ENCODE data around the gene TCF12.

TCF12 gene

DNA sequence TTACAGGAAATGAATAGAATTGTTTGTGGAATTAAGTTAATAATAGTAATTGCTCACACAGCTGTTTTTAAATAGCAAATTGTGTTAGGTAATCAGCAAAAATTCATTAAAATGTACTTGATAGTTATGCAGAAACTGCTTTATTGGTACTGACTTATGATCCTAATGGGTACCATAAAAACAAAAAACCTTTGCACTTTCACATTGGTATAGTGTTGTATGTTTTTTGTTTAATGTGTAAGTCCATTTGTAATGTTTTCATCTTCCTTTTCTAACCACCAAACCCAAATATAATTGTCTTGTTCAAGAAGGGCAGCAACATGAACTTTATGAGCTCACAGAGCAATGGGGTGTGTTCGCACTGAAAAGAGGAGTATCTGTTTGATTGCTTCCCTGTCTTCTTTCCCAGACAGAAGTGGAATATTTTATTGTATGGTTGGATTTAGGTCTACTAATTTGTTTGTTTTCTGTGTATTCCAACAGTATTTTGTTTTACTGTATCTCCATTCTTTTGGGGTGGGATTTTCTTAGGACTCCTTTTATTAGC, 135.8 kb downstream of the TCF12 start:
- DNase-seq: no peak

DNA sequence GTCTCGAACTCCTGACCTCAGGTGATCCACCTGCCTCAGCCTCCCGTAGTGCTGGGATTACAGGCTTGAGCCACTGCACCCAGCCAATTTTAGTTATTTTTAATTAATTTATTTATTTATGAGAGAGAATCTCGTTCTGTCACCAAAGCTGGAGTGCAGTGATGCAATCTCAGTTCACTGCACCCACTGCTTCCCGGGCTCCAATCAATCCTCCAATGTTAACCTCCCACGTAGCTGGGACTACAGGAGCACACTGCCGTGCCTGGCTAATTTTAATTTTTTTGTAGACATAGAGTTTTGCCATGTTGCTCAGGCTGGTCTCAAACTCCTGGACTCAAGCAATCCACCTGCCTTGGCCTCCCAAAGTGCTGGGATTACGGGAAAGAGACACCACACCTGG, 137.9 kb downstream of the TCF12 start:
- DNase-seq: no peak

DNA sequence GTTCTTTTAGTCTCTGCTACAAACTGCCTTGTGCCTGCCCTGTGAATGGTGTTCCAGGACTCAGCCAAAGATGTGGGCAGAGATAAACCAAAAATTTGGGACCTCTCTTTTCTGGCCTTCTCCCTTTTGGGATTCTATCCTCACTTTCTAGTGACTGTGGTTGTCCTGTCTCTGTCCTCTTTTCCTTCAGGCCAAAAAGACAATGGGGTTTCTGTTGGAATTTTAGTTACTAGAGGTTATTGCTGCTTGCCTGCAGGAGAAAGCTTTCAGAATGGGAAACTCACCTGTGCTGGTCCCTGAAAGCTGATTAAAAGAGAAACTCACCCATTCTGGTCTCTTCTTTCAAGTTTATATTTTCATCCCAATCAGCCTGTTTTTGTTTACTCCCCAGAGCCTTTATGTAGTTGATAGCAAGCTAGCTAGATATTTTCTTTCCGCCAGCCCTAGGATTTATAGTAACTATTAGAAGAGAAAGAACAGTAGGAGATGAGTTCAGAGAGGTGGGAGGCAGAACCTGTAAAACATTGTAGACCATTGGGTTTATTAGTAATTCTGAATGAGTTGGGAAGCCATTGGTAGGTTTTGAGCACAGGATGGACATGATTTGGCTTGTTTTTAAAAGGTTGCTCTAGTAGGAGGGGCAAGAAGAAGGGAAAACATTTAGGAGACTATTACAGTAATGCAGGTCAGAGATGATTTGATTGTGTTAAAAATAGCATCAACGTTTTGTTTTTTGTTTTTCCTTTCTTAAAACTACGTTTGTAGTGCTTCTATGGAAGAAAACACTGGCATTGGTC, 138.9 kb downstream of the TCF12 start:
- DNase-seq: no peak

DNA sequence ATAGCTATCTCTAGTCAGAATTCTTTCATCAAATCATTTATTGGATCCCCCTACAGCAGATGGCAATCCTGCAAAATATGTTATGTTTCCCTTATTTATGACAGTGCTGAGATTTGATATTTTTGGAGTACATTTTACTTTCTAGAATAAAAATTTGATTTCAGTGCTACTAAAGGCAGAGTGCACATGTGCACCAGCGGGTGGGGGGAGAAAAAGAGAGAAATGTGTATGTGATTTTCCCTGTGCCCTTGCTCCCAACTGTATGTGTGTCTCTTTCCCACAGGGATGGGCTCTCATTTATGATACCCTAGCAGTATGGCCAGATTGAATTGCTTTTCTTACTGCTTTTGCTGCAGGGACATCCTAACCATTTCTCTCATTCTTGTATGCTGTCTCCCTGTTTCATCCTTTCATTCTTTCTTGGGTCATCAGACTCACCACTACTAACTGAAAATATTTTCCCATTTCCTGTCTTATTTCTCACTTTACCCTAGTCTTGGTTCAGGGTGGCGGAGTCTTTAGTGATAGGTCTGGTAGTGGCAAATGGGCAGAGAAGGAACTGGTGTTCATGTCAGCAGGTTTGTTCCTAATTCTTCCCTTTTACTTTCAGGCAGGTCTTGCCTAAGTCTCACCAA, 140.7 kb downstream of the TCF12 start:
- peak; percentile 29 for DNase-seq

DNA sequence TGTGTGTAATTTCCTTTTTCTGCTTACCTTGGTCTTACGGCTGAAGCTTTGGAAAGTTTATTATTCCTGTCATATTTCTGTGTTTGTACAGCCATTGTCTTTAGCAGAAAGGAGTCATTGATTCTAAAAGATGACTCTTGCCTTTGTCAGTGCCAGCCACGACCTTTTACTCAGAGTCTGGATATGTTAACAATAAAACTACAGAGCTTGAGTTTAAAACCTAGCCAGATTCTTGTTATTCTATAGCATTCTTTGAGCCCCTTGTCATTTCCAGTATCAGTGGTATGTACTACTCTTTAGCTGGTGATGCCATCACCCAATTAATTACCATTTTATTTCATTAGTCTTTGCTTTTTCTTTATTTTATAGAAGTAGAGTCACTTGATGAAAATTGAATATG, 142.4 kb downstream of the TCF12 start:
- DNase-seq: peak; percentile 87

DNA sequence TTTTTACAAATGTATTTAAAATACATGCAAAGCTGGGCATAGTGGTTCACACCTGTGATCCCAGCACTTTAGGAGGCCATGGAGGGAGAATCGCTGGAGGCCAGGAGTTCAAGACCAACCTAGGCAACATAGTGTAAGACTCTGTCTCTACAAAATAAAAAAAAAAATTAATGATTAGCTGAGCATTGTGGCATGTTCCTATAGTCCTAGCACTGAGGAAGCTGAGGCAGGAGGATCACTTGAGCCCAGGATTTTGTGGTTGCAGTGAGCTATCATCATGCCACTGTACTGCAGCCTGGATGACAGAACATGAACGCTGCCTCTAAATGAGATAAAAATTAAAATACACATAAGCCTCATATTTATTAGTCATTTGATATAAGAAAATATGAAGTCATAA, 142.8 kb downstream of the TCF12 start:
- DNase-seq: no peak

DNA sequence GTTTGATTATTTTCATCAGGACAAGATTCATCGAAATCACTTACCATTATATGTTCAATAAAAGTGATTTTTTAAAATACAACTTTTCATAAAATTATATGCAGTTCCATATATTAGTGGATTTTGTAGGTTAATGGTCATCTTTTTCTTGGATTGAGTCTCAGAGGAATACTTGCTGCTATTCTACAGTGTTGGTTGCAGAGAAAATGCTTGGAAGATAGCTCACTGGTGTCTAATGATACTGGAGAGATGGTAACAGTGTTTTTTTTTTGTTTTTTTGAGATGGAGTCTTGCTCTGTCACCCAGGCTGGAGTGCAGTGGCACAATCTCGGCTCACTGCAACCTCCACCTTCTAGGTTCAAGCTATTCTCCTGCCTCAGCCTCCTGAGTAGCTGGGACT, 143.3 kb downstream of the TCF12 start:
- no peak for DNase-seq

DNA sequence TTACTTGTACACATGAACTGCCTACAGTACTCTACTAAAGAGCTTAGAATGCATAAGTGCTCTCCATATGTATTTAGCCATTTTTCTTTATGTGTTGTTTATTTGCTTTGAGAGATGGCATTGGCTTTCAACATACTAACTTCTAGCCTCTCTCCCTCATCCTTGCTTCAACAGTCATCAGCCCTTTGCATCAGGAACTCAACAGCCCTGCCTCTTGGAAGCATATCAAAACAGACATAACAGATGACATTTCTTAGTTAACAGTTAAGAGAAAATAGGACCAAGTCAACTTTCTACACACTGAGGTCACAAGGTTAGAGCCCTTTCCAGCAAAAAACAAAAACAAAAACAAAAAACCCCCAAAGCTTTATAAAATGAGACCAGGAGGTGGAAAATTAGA, 145.6 kb downstream of the TCF12 start:
- DNase-seq: no peak

DNA sequence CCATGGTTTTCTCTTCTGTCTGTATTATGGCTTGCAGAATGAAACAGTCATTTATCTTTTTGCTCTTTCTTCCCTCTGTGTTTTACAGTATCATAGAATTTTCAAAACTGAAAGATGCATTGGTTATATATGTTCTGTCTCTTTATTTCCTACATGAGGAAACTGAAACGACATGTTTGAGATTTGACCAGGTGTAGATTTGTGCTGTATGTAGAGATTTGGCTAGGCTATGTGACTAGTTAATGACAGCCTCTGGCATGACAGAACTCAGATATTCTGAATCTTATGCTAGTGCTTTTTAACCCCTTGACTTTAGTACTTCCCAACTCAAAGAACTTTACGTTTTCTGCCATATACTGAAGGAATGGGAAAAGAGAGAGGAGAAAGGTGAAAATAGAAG, 151.0 kb downstream of the TCF12 start:
- DNase-seq: no peak

DNA sequence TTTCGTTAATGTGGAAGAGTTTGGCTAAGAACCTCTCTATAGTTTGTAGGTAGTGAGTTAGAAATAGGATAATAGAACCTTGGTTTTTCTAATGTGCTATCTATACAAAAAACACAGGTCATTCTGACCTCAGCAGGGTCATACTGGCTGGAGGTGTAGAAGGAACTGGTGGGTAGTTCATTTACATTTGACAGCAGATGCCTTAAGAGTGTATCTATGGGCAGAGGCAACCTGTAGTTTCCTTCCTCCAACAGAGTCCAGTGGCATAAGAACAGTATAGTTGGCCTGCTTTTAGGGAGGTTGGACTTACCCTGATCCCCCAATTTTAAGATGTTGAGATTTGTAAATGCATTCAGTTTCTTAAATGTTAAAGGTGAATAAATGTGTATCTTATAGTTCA, 152.2 kb downstream of the TCF12 start:
- no peak for DNase-seq

DNA sequence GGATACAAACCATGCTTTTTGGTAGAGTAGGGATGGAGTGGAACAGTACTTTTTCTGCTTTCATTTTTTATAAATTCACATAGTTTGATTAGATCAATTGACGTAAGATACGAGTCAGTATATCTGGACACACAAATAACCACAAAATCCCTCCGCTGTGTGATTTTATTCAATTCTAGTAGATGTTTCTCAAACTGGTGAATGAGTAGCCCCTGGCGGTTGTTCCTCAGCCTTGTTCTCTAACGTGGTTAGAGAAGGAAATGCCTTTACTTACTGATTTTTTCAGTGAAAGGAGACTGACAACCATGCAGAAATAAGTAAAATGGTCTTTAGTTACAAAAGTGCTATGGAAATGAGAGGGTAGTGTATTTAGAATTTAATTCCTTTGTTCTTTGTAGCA, 161.0 kb downstream of the TCF12 start:
- no peak for DNase-seq

DNA sequence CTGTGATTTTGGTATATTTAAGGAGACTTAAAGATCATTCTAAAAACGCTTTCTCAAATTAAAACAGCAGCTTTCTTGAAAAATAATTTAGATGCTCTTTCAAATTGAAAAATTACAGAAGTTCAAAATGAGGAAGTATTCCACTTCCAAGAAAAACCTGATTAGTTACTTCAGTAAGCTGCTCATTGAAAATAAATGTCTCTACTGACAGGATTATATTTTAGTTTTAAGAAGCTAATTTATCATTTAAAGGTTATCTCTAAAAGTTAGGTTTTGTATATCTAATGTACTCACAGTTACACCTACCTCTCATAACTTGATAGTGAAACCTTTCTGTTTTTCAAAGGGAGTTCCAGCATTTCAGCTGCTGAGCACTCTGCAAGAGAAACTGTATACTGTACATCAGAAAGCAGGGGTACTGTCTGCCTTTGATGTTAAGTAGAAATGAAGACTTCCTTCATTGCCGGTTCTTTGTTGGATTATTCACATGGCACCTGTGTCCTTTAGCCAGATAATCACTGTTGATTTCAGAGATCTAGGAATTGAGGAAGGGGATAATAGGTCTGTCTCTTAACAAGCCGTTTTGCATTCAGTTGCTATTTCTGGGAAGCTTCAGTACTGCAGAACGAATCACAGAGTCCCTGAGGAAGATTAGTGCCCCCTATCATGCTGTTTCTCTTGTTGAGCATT, 161.6 kb downstream of the TCF12 start:
- no peak for DNase-seq

DNA sequence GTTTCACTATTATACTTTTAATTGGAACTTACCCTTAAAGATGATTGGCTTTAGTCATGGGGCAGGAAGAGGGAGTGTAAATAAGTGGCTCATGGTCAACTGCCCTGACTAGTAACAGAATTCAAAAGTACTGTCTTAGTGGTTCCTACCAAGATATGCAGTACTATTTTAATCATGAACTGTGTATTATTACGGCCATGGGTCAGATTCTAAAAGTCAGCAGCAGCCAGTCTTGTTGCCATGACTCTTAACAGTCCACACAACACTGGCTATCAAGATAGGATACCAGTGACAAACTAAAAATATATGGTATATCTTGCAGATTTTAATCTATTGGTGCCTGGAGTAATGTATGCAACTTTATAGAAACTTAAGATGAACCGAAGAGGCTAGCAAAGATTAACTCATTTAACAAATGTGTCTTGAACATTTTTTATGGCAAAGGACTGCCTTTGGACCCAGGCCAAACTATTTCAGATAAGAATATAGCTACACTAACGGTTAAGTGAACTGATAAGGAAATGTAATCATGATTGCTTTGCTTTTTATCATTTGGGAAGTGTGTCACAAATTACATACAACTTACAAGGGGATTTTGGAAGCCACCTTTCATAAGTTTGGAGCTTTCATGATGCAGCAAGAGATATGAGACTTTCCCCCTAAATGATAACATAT, 163.7 kb downstream of the TCF12 start:
- no peak for DNase-seq

DNA sequence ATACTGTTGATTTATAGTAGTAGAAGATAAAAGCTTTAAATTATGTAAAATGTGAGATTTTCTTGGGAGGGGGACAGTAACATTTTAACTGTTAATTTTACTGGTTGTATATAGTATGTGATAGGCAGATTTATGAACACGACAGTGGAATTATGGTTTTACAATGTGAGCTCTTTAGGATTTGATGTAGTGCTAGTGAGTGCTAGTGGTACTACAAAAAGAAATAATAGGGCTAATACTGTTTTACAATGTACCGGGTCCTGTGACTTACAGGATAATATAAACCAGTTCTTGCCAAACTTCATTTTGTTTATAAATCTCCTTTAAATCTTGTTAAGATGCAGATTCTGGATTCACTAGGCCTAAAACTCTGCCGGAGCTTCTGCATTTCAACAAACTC, 165.7 kb downstream of the TCF12 start:
- no peak for DNase-seq

DNA sequence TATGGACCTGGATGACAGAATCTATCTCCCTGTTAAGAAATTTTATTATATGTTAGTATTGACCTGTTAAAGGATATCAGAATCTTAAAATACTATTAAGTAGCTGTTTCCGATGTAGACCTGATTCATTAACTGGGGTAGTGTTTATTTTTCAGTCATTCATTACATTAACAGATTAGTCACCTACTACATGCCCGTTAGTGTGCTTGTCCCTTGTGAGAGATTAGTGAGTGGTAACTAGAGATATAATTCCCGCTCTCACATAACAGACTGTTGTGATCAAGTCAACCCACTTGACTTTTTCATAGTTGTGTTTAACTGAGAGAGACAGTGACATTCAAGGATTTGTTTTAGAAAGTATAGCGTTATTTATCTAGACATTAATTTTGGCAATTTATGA, 166.8 kb downstream of the TCF12 start:
- no peak for DNase-seq

DNA sequence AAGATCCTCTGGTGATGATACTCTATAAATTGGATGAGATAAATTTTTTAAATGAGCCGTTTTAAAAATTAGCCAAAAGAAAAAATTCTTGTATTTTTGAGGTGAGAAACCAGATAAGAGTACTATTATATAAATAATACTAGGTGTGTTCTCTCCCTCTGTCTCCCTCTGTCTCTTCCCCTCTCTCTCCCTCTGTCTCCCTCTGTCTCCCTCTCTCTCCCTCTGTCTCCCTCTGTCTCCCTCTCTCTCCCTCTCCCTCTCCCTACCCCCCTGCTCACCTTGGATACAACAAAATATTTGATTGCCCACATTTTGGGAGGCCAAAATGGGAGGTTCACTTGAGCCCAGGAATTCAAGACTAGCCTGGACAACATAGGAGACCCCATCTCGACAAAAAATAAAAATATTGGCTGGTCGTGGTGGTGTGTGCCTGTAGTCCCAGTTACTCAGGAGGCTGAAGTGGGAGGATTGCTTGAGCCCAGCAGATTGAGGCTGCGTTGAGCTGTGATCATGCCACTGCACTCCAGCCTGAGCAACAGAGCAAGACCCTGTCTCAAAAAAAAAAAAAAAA, 168.5 kb downstream of the TCF12 start:
- DNase-seq: no peak

DNA sequence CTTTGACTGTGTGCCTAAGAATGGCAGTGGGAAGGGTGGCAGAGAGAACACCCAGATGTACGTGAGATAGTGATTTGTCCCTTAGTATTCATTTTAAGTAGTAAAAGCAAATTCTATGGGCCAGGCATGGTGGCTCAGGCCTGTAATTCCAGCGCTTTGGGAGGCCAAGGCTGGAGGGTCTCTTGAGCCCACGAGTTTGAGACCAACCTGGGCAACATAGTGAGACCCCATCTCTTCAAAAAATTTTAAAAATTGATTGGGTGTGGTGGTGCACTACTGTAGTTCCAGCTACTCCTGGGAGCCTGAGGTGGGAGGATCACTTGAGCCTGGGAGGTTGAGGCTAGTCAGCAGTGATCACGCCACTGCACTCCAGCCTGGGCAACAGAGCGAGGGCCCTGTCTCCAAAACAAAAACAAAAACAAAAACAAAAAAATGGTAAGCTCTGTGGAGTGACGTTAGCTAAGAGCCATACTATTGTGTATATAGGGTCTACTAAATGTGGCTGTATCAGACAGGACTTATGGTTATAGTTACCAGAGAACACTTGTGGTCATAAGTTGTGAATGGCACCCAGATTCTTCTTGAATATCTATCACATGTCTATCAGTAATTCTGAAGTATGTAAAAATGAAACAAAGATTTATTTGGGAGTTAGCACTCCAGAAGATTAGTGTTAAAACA, 171.5 kb downstream of the TCF12 start:
- no peak for DNase-seq

DNA sequence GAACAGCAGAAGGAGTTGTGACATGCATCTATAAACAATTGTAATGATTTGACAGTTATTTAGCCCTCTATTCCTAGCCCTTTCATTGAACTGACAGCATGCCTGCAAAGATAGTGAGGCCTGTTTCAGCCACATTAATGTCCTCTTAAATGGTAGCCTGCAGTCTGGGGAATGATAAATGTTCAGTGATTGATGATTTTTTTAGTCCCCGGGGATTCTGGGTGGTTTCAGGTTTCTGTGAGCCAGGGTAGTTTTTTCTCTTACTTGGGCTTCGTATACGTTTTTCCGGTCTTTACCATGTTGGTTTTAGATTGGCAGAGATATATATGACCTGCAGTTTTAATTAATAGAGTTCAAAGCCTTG, 172.0 kb downstream of the TCF12 start:
- no peak for DNase-seq

DNA sequence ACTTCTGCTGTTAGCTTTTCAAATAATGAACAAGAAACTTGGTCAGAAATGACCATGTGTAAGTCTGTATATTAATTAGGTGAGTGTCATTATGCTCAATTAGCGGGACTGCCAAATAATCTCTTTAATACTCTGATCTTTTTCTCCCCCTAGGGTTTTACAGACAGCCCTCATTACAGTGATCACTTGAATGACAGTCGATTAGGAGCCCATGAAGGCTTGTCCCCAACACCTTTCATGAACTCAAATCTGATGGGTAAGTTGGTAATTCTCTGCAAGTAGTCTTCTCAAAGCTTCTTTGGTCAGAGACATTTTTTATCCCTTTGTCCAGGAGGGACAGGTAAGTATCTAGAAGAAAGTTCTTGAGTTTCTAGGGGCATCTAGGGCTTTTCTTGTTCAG, 173.2 kb downstream of the TCF12 start:
- no peak for DNase-seq

DNA sequence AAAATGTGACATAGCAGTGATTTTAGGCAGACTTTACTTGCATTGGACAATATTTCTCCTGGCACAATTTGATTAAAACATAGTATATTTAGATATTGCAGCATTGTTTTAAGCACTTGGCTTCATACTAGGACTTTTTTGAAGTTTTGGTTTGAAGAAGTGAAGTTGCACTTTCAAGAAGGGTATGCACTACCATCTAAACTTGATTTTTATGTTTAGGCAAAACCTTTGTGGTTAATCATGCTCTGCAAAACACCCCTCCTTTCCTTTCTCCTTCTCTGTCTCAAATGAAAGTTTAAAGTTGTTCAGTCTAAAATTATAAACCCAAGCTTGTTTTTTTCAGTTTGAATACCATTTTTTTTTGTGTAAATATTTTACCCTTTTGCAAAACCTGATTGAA, 173.8 kb downstream of the TCF12 start:
- no peak for DNase-seq

DNA sequence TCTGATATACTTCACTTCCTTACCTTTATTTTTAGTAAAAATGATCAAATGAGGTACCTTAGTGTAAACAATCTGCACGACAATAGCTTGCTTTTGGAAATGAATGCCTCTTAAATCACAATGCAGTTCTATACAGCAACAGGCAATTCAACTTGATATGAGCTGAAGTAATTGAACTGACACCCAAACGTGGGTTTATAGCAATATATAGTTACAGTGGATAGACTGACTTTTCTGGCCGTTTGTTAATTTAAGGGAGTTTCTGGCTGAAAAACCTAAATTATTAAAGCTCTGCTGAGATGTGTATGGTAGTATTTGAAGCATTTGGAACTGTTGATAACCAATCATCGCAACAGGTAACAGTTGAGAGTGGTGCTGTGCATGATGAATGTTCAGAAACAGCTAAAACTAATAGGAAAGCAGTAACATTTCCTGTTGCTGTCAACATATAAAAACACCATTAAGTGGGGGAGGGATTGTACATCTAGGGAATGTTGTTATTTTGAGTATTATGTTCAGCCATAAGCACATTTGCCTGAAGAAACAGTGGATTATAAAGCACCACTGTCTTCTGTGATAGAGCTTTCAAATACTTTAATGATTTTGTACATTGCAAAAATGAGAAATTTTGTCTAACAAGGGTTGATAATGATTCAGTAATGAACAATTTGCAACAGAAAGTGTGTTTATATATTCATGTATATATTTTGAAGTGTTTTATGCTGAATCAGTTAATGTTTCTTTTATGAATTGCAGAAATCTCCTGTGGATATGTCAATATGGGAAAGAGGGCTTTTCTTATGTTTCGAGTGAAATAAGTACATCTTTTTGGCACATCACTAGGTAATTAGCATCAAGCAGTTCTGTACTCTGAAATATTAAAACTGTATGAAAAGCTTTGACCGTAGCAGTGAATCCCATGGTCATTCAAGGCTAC, 176.1 kb downstream of the TCF12 start:
- DNase-seq: no peak
